Measurements from ENCODE around the gene NAGPA. TPM values are rescaled to one million over a fixed set of nuclear protein-coding genes. Genes with fewer than 3 reads are reported as not detected.
A peak's percentile ranks its signal among the peaks of the same experiment; 100 is the strongest.

Gene NAGPA
- total and polyA plus RNA-seq, 2 experiments from 2014 or later: 6.3 to 20.7 TPM

GRCh38 chr16:5010576-5011329 is 23.0 kb downstream of the NAGPA start:
- Mint-ChIP-seq H3K27me3 (ENCODE audit: insufficient read depth, low read depth, poor library complexity) (peaks cover 5% of the 10 kb centered on the region), H3K36me3 (ENCODE audit: low read depth) (no peaks in the 10 kb centered on the region; the same call in 2 of the 3 replicates), H3K4me1 (no peaks in the 10 kb centered on the region), H3K9me3 (no peaks in the 10 kb centered on the region; the same call in 2 of the 3 replicates), H3K27ac (no peak overlapping the region), H3K4me3 (no peak overlapping the region)
- Histone ChIP-seq H3K27me3 (ENCODE audit: insufficient read depth) (no peaks in the 10 kb centered on the region), H2AFZ (no peak overlapping the region), H4K20me1 (replicated peaks; ENCODE audit: insufficient read depth) (no peaks in the 10 kb centered on the region), H3K79me2 (replicated peaks; ENCODE audit: insufficient read depth) (no peaks in the 10 kb centered on the region), H3K4me3 (no peak overlapping the region), H3K4me2 (no peak overlapping the region), H3K4me1 (ENCODE audit: insufficient read depth) (no peaks in the 10 kb centered on the region), H3K9me2 (ENCODE audit: insufficient read depth) (no peaks in the 10 kb centered on the region), H3F3A (replicated peaks; ENCODE audit: low read depth) (no peaks in the 10 kb centered on the region), H3K36me3 (ENCODE audit: insufficient read depth) (no peaks in the 10 kb centered on the region), H3K27ac (ENCODE audit: low read depth) (no peak overlapping the region)
- ATAC-seq: peak; percentile 76
- DNase-seq (ENCODE audit: low spot score): peak; percentile 41
- TF ChIP-seq ETS1 (IDR thresholded peaks at IDR 0.05) (no peak), CTCF (conservative IDR thresholded peaks at IDR 0.05; ENCODE audit: low read depth in 2 of 2) (peak in 1 of 2 experiments; percentile 54; a peak in 2 of 4 replicates)

- Mint-ChIP-seq H3K9me3 (no peaks in the 10 kb centered on the region; the same call in 2 of the 3 replicates), H3K4me1 (no peaks in the 10 kb centered on the region), H3K27me3 (ENCODE audit: insufficient read depth, low read depth, poor library complexity) (peaks cover 1% of the 10 kb centered on the region), H3K36me3 (ENCODE audit: low read depth) (no peaks in the 10 kb centered on the region), H3K4me3 (no peak overlapping the region), H3K27ac (no peak overlapping the region)
- no peak overlapping the region for H2AFZ ChIP-seq
- H3K4me3 ChIP-seq: no peak overlapping the region
- no peak for DNase-seq (ENCODE audit: low spot score)
- H3K79me2 ChIP-seq (replicated peaks; ENCODE audit: insufficient read depth): no peaks in the 10 kb centered on the region
- H3K4me1 ChIP-seq (ENCODE audit: insufficient read depth): no peaks in the 10 kb centered on the region
- no peaks in the 10 kb centered on the region for H3F3A ChIP-seq (replicated peaks; ENCODE audit: low read depth)
- no peaks in the 10 kb centered on the region for H4K20me1 ChIP-seq (replicated peaks; ENCODE audit: insufficient read depth)
- H3K4me2 ChIP-seq: no peak overlapping the region
- no peaks in the 10 kb centered on the region for H3K9me2 ChIP-seq (ENCODE audit: insufficient read depth)
- H3K27ac ChIP-seq (ENCODE audit: low read depth): no peak overlapping the region
- no peaks in the 10 kb centered on the region for H3K36me3 ChIP-seq (ENCODE audit: insufficient read depth)
- no peaks in the 10 kb centered on the region for H3K27me3 ChIP-seq (ENCODE audit: insufficient read depth)
- no peak for ATAC-seq
- TF ChIP-seq CTCF (conservative IDR thresholded peaks at IDR 0.05; ENCODE audit: low read depth in 2 of 2): no peak
- no peak for TF ChIP-seq EZH2 (IDR thresholded peaks at IDR 0.05; ENCODE audit: low read depth, unreplicated experiment)
- no peak for TF ChIP-seq NANOG (IDR thresholded peaks at IDR 0.05; ENCODE audit: borderline replicate concordance)
- no peak for TF ChIP-seq REST (IDR thresholded peaks at IDR 0.05; ENCODE audit: unreplicated experiment)
- TF ChIP-seq JUNB (IDR thresholded peaks at IDR 0.05; ENCODE audit: unreplicated experiment): no peak
Measured at GRCh38 chr16:5008311-5008731, 25.4 kb downstream of the NAGPA start.
